ENCODE data around the gene CHCHD6.

DNA sequence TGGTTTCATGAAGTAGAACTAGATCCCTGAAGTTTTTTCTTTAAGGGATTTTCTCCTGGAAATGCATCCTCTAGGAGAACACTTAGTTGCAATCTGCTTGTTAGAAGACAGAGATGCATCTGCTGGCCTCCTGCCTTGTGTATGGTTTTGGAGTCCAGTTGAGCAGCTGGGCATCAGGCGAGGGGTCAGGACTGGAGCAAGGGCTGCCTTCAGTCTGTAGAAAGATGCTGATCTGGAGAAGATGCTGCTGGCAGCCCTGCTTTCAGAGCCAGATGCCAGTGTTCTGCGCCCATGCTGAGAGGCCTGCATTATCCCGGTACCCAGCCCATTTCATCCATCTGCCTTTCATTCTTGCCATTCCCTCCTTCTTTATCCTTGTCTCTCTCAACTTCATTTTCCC lies 77.4 kb downstream of the CHCHD6 start:
- TF ChIP-seq CTCF (IDR thresholded peaks at IDR 0.05; ENCODE audit: low read depth, low read length) (no peak), EZH2phosphoT487 (IDR thresholded peaks at IDR 0.05; ENCODE audit: low read depth) (no peak)
